ENCODE data around the gene ARHGAP26.

ARHGAP26 gene

GRCh38 chr5:143210576-143210975 lies 440.4 kb downstream of the ARHGAP26 start:
- no peak for TF ChIP-seq CTCF (IDR thresholded peaks at IDR 0.05; ENCODE audit: control insufficient read depth, extremely low read depth, insufficient read depth)
- H3K4me3 ChIP-seq (ENCODE audit: low read depth, low read length): no peak overlapping the region
- DNase-seq (ENCODE audit: low read depth): no peak

GRCh38 chr5:143212261-143212660 lies 442.1 kb downstream of the ARHGAP26 start:
- TF ChIP-seq CTCF (IDR thresholded peaks at IDR 0.05; ENCODE audit: control insufficient read depth, extremely low read depth, insufficient read depth): no peak
- no peak overlapping the region for H3K4me3 ChIP-seq (ENCODE audit: low read depth, low read length)
- DNase-seq (ENCODE audit: low read depth): no peak

GRCh38 chr5:143213231-143213850 lies 443.2 kb downstream of the ARHGAP26 start:
- DNase-seq (ENCODE audit: low read depth): no peak
- TF ChIP-seq CTCF (IDR thresholded peaks at IDR 0.05; ENCODE audit: control insufficient read depth, extremely low read depth, insufficient read depth): no peak
- H3K4me3 ChIP-seq (ENCODE audit: low read depth, low read length): no peak overlapping the region

- DNase-seq (ENCODE audit: low read depth): no peak
- H3K4me3 ChIP-seq (ENCODE audit: low read depth, low read length): no peak overlapping the region
- no peak for TF ChIP-seq CTCF (IDR thresholded peaks at IDR 0.05; ENCODE audit: control insufficient read depth, extremely low read depth, insufficient read depth)
Measured at GRCh38 chr5:143213851-143214363, 443.7 kb downstream of the ARHGAP26 start.

- TF ChIP-seq CTCF (IDR thresholded peaks at IDR 0.05; ENCODE audit: control insufficient read depth, extremely low read depth, insufficient read depth): no peak
- DNase-seq (ENCODE audit: low read depth): no peak
- H3K4me3 ChIP-seq (ENCODE audit: low read depth, low read length): no peak overlapping the region
Measured at GRCh38 chr5:143214458-143214857, 444.3 kb downstream of the ARHGAP26 start.

GRCh38 chr5:143214890-143215289 lies 444.7 kb downstream of the ARHGAP26 start:
- H3K4me3 ChIP-seq (ENCODE audit: low read depth, low read length): no peak overlapping the region
- no peak for DNase-seq (ENCODE audit: low read depth)

More at GRCh38 chr5:143214890-143215289, 444.7 kb downstream of the ARHGAP26 start:
- no peak for TF ChIP-seq CTCF (IDR thresholded peaks at IDR 0.05; ENCODE audit: control insufficient read depth, extremely low read depth, insufficient read depth)

Measured in LNCaP clone FGC (cell line).